ENCODE measurements around the gene LRRC2.
"Not testable (repeated sequence)": the region's sequence is repeated elsewhere in the genome, so short reads cannot be mapped to it uniquely, and the experiment has no call there.

Gene LRRC2, protein sequence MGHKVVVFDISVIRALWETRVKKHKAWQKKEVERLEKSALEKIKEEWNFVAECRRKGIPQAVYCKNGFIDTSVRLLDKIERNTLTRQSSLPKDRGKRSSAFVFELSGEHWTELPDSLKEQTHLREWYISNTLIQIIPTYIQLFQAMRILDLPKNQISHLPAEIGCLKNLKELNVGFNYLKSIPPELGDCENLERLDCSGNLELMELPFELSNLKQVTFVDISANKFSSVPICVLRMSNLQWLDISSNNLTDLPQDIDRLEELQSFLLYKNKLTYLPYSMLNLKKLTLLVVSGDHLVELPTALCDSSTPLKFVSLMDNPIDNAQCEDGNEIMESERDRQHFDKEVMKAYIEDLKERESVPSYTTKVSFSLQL

DNA sequence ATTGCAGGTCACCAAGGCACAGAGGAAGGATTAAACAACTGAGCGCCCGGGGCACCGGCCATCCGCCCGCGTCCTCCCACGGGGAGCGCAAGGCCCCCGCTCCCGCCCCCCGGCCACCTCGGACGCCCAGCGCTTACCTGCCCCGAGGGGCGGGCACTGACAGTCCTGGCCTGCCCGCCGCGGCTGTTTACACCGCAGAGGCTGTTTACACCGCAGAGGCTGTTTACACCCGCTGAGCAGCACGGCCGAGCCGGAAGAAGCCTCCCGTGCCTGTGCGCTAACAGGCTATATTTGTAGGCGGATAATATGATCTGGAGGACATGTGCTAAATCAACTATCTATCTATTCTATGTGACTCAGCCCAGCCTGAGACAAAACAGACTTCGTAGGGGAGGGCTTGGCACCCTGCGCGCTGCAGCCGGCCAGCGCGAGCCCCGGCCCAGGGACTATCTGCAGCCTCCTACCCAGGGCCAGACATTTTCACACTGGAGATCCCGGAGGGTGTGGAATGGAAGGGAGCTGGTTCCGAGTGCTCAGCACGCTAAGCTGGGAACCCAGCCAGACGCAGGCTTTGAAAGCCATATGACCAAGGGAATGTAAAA is at the start of gene LRRC2:
TSS of gene LRRC2 (minus strand) at position 263 of the 602 bp plus-strand sequence. CDS start 14,711 bp downstream, outside the sequence.
- no peak for DNase-seq (ENCODE audit: low read depth)

DNA sequence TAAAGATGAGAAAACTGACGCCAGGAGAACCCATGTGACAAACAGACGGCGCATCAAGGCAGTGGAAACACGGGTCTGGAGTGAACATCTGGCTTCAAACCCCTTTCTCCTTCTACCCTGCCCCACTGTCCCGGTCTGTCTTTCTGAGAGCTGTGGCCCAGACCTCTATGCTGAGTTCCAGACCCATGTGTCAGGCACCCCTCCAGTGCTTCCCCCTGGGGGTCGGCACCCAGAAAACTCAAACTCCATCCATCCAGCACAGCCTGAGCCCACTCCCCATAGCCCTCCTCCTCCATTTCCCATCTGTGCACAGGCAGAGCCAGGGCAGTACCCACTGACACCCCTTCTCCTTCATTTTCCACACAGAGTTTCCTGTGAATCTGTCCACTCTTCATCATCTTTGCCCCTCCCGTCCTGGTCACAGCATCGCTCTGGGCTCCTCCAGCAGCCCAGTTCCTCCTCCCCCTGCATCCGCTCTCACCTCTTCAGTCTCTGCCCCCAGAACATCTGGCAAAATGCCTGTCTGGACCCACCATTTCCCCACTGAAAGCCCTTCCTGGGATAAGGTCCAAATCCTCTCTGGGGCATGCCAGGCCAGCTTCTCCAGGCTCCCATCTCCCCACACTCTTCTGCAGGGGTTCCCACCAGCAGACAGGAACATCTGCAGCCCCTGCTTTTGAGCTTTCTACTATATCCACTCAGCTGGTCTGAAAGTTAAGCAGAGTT is 49.1 kb upstream of the LRRC2 start:
- DNase-seq (ENCODE audit: low read depth) = no peak

DNA sequence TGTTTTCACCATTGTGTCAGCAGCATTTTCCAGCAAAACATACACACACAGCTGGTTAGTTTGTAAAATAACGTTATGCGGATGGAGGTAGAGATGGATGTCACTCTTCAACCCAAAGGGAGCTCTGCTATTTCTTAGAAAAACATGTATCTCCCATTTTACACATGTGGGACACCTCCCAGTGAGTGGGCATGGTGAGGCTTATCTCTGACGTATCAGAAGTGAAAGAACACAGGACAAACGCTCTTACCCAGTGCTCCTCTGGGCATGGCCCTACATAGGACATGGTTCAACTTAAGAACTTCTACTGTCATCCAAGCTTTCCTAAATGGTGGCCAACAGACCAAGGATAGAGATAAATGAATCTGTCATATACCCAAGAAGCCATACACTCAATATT is 48.3 kb upstream of the LRRC2 start:
- no peak for DNase-seq (ENCODE audit: low read depth)

DNA sequence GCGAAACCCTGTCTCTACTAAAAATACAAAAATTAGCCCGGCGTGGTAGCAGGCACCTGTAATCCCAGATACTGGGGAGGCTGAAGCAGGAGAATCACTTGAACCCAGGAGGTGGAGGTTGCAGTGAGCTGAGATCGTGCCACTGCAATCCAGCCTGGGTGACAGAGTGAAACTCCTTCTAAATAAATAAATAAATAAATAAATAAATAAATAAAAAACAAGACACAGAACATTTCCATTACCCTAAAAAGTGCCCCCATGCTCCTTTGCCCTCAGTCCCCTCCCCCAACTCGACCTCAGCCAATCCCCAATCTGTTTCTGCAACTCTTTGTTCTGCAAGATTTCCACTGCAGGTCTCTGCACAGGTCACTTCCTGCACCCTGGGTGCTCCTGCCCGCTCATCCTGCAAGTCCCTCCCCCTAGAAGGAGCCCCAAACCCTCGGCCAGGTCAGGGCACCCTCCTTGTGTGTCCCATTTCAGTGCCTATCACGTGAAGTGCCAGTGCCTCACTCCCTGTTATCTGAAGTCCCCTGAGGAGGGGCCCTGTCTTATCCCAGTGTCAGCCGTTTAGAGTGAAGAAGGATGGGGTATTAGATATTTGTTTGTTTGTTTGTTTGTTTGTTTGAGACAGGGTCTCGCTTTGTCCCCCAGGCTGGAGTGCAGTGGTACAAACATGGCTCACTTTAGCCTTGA is 47.4 kb upstream of the LRRC2 start:
- no peak for DNase-seq (ENCODE audit: low read depth)

DNA sequence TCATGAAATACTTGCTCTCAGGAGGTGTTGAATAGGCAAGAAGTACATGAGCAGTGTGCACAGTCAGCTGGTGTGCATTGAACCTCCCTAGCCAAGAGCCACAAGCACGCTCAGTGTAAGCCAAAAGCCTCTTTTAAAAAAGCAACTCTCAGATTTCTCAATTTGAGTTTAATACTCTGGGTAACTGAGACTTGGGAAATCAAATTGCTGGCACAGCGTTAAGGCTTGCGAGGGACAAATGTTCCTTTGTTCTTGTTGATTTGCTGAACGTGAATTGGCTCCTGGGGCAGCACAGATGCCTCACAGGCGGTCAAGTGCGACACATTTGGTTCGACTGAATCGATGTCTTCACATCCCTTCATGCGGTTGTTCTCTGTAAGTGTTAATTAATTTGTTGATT is 46.2 kb upstream of the LRRC2 start, which contains the start of gene FAM240A:
TSS of gene FAM240A (plus strand) at position 202 of the 400 bp plus-strand sequence. CDS start at position 361, 159 bp downstream.
- DNase-seq (ENCODE audit: low read depth) = no peak

DNA sequence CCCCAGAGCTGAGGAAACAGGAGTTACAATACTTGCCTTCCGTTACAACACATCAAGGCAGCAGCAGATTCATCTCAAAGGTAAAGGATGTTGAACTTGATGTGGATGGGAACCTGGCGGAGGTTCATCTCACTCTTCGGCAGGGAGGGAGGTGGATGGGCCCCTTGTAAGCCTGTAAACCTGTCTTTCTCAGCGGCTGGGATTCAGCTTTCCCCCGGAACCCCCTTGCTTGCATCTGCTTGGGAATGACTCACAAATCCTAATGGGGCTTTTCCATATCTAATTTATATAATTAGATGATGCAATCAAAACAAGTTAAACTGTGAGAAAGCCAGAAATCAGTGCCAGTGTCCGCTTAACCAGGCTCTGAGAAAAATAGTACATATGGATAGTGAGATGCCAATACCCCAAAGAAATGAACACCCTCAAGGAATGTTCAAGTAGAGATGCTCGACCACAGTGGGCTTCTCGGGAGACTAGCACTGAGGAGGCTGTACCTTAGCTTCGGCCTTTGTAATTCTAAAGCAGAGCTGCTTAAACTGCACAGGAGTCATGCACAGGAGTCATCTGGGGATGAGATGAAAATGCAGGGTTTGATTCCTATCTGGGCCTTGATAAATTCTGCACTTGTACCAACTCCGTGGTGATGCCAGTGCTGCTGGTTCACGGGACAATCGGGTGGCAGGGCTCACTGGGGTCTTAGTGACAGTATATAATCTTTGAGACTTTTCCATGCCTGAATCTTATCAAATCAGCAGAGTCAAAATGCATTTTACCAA is 44.0 kb upstream of the LRRC2 start:
- DNase-seq (ENCODE audit: low read depth) = no peak

DNA sequence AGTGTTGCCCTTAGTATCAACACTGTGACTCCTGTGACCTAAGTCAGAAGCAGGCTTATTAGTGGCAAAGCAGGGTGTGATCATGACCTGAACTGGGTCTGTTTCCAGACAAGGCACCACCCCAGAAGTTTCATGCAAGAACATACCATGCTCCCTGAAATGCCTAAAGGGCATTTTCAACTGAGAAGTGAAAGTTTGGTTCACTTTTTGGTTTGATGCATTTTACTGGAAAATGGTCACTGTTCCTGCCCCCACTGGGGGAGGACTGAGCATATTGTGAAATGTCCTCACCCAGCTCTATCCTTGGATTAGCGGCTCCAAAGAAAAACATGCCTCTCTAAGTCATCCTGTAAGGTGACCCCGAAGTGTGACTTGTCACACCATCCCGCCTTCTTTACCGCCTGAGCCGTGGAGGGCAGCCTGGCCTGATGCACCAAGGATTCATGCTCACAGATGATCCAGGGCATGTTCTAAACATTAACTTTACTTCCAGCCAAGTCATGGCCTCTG is 43.2 kb upstream of the LRRC2 start:
- DNase-seq (ENCODE audit: low read depth) = no peak

DNA sequence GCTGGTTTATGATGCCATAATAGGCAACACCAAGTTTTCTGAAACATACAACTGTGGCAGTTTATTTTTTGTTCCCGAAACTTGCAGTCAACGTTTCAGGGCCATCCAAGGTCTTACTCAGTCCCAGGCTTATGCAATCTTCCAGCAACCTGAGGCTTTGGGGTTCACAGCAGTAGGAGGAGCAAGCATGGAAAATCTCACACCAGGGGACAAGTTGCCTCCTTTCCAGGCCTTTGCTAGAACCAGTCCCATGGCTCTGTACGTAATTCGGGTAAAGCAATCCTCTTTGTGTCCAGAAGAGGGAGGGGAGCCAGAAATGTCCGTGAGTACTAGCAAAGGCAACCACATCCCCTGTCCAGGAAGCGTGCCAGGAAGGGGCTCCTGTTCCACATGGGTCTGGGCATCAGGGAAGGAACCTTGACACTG is 41.5 kb upstream of the LRRC2 start:
- DNase-seq (ENCODE audit: low read depth) = no peak

DNA sequence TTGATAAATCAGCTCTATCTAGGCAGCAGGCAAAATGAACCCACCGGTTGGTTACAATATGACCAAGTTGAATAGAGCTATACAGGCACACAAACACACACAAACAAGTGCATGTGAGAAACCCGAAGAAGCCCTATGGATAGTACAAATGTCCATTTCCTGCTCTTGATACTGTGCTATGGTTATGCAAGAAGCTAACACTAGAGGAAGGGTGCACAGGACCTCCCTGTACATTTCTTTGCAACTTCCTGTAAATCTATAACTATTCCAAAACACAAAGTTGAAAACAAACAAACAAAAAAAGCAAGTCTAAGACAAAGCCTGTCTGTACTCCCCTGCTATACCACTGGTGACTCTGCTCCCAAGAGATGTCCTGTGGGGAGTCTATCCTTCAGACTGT is 38.0 kb upstream of the LRRC2 start:
- DNase-seq (ENCODE audit: low read depth) = no peak

DNA sequence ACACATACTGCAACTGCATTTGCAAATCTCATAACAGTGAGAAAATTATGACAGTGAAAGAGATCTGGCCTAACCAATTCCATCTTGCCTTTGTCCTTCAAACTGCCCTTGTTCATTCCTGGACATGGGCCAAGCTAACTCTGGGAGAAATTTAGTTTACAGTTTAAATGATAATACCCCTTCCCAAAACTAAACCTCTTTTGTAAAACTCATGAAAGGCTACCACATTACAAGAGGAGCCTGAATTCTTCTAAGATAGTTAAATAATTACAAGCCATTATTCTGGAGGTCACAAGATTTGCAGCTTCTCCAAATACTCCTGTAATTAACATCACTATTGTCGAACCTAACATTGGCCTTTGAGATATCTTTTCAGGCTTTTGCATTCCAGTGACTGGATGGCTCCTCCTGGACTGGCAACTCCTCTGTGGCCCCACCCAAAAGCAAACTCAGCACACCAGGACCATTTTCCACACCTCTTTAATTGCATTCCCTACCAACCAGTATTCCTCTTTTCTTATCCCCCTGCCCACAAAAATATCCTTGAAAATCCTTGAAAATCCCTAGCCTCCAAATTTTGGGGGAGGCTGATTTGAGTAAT is 37.4 kb upstream of the LRRC2 start:
- DNase-seq (ENCODE audit: low read depth) = no peak

DNA sequence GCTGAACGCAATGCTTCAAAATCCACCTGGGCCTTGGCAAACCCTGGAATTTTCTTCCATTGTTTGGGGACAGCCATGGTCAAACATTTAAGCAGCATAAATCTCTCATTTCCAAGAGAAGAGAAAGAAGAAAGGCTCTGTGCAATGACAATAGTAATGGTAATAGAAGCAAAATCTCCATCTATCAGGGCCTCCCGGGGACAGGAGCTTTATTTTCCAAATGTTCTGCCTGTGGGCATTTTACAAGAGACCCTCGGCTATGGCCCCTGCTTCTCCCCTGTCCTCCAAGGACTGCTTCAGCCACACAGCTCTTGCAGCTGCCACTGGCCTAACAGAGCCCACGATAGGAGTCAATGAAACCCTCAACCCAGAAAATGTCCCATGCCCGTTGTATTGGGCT is 33.5 kb upstream of the LRRC2 start:
- DNase-seq (ENCODE audit: low read depth) = no peak

DNA sequence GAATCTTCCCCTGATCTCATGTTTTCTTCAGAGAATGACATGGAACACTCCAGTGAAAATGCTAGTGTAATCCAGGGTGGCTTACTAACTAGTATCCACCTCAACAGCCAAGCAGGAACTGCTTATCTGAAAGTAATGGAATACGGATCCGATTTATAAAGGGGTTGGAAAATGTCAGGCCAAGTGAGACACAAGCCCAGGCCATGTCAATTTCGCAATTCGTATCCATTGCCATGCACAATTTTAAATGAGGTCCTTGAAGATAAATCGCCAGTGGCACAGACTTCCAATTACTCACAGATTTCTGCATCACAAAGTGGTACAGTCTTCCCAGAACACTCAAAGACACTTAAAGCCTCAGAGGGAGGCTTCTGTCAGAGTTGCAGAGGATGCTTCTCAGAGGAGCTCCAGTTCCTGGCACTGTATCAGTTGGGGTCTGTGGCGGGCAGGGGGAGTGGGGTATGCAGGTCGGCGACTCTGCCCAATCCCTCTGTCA is 29.8 kb upstream of the LRRC2 start:
- no peak for DNase-seq (ENCODE audit: low read depth)

DNA sequence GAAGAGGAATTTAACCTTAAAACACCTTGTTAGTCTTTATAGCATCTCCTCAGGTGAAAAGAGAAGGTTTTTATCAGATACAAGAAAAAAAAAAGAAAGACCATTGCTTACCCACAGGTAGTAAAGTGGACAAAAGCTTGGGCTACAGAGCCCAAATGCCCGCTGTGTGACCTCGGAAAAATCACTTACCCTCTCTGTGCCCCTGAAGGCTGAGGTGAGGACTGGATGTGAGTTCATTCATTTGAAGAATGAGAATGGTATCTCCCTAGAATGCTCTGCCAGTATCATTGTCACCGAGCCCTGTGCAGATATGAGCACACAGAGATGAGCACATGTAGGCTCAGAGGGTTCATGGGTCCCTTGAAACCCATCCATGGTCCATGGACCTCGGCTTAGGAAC is 28.6 kb upstream of the LRRC2 start:
- no peak for DNase-seq (ENCODE audit: low read depth)

DNA sequence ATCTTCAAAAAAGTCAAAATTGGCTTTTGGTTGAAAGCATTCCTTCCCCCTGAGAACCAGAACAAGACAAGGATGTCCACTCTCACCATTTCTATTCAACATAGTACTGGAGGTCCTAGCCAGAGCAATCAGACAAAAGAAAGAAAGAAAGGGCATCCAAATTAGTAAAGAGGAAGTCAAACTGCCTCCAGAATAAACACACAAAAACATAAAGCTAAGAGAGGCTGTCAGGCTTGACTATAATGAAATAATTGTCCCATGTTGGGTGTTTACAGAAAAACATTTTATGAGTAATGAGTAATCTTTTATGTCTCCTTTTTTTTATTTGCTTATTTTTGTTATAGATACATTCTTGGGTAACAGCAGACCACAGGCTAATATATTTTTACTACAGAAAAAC is 27.9 kb upstream of the LRRC2 start:
- no peak for DNase-seq (ENCODE audit: low read depth)

DNA sequence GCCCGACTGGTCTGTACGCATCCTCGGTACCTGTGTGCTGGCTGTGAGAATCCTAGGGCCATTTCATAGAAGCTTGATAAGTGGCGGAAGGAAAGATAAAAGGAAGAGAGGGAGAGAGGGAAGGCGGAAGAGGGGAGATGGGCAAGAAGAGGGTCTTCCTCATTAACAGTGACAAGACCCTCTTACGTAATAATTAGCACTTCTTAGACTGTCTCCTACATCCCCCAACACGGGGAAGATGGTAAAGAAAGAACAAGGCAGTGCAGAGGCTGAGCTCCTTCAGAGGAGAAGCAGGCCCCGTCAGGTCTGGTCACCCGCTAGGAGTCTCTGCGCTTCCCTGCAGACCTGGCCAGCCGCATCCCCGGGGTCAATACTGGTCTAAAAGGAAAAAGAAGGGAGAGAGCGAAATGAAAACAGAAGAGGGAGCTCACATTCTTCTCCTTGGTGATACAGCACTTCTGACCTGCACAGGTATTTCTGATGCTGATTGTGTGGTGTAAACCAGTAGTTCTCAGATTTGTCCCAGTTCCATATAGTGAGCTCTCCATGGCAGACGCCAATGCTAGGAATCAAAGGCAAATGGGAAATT is 27.3 kb upstream of the LRRC2 start:
- no peak for DNase-seq (ENCODE audit: low read depth)

DNA sequence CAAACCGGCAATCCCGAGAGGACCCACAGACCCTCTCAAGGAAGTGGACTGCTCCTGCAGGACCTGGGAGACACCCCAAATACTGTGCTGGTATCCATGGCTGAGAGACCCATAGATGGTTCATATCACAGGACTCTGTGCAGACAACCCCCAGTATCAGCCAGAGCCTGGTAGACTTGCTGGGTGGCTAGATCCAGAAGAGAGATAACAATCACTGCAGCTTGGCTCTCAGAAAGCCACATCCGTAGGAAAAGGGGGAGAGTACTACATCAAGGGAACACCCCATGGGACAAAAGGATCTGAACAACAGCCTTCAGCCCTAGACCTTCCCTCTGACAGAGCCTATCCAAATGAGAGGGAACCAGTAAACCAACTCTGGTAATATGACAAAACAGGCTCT is 21.2 kb upstream of the LRRC2 start:
- not testable (repeated sequence) for DNase-seq (ENCODE audit: low read depth)

DNA sequence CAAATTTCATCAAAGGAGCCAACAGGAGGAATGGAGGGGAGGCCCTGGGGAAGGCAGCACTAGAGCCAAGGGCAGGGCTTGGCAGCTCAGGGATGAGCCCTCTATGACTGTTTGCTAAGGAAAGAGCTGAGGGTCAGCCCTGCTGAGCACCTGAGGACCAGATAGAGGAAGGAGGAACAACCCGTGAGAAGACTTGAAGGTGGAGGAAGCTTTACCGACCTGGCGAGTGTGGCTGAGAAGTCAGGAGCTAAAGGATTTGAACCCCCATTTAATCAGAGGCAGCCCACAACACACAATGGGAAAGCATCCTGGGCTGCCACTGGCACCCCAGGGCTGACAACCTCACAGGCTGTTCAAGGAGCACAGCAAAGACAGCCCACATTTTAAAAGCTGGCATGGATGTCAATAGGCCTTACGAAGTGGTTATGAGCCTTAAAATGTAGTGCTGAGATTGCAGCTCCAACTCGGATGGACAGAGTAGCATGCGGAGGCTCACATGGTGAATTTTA is 20.7 kb upstream of the LRRC2 start:
- no peak for DNase-seq (ENCODE audit: low read depth)

DNA sequence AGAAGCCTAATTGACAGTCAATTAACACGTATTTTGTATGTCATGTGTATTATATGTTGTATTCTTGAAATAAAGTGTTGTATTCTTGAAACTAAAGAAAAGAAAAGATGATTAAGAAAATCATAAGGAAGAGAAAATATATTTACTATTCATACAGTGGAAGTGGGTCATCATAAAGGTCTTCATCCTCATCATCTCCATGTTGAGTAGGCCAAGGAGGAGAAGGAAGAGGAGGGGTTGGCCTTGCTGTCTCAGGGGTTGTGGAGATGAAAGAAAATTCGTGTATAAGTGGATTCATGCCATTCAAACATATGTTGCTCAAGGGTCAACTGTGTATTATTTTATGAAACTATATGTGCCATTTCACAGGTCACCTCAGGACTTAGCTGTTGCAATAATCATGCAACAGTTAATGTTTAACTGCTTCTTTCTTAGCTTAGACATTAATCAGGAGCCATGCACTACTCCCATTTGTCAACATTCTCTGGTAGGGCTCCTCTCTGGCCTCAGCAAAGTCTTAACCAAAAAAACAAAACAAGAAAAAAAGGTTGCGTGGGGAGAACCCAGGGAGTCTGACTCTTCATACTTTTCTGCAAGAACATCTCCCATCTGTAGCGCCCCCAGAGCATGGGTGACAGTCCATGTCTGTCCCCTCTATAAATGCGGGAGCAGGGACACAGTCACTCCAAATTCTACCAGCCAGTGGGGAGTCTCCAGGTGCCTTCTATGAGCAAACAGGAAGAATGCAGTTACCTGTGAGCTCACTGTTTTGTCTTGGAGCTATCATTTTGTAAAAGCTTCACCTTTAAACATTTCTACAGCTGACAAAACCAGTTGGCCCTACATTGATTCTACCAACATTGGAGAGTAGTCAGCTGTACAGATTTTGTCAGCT is 19.9 kb upstream of the LRRC2 start:
- DNase-seq (ENCODE audit: low read depth) = no peak
